ENCODE data around the gene SLC8A1.

DNA sequence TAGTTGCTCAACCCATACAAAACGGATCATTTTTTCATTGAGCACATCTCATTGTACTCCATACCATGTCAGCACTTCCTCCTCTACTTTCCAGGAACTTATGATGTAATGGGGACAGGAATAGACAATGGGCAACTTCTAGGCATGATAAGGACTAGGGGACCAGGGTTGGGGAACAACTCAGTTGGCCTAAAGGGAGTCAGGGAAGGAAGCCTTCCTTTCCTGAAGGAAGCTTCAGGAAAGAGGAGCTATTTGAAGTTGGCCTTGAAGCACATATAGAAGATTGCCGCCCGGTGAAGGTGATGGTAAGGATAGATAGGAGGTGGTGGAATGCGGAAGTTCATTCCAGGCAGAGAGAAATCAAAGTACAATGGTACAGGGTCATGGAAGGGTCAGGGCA lies 283.9 kb downstream of the SLC8A1 start:
- TF ChIP-seq POLR2A (IDR thresholded peaks at IDR 0.05): no peak
- TF ChIP-seq CTCF (IDR thresholded peaks at IDR 0.05): no peak
- no peak for TF ChIP-seq EP300 (IDR thresholded peaks at IDR 0.05)

Data from tibial nerve (tissue), 4 donors.